Bronchial epithelial cell (primary cell): ENCODE data around the gene FLYWCH1. TPM values are rescaled to one million over a fixed set of nuclear protein-coding genes. Genes with fewer than 3 reads are reported as not detected.
"Not testable (repeated sequence)": the region's sequence is repeated elsewhere in the genome, so short reads cannot be mapped to it uniquely, and the experiment has no call there.

Source experiments
- DNase-seq: peaks from one replicate; pipeline ENCODE4 v3.0.0-alpha.2; 2010; ENCODE audit warnings: low read depth
- FAIRE-seq: peaks from 2 replicates; lab custom pipeline; 2011; peaks lifted over from hg19 to GRCh38; lab: Jason Lieb, UNC
- H3K27me3 ChIP-seq: 2 replicates; pipeline ENCODE4 v1.5.1; 2011; ENCODE audit warnings: low read length; ENCODE audit not compliant: control insufficient read depth, insufficient read depth
- H3K36me3 ChIP-seq: 2 replicates; pipeline ENCODE4 v1.5.1; 2011; ENCODE audit warnings: low read length; ENCODE audit not compliant: control insufficient read depth, insufficient read depth
- H3K4me3 ChIP-seq: 2 replicates; pipeline ENCODE4 v1.5.1; 2011; ENCODE audit warnings: mild to moderate bottlenecking, low read depth, low read length, control low read depth
- CTCF ChIP-seq: IDR thresholded peaks from 2 replicates; pipeline ENCODE4 v1.5.1; 2011; ENCODE audit warnings: mild to moderate bottlenecking, moderate library complexity, low read length, control low read depth, inconsistent platforms; ENCODE audit not compliant: insufficient read depth, severe bottlenecking
- total RNA-seq: library from RNA; depleted of rRNA; stranded (reverse); fragments of >200 nt; gene quantifications from 2 replicates; pipeline ENCODE4 v1.2.1, GENCODE V29; 2014

Gene FLYWCH1
- total RNA-seq, 1 donor from 2014 or later, result 41.9 TPM

DNA sequence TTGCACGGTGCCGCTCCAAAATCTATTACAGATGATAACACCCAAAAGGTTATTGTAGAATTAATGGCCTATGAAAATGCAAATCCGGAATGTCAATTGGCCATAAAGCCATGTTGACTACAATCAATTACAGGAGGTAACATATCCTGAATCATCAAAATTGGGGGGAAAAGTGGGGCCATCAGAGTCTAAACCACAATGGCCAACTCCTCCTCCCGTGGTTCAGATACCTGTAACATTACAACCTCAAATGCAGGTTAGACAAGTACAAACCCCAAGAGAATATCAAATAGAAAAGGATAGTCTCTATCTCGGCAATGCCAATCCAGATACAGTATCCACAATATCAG lies 14.9 kb downstream of the FLYWCH1 start:
- TF ChIP-seq CTCF, result no peak
- H3K4me3 ChIP-seq, result no peak overlapping the region
- FAIRE-seq, result no peak
- peaks cover 24% of the 10 kb centered on the region for H3K36me3 ChIP-seq
- no peak for DNase-seq
- no peaks in the 10 kb centered on the region for H3K27me3 ChIP-seq

- peak; percentile 82 for DNase-seq
- no peak for FAIRE-seq
- no peaks in the 10 kb centered on the region for H3K27me3 ChIP-seq
- H3K4me3 ChIP-seq, result no peak overlapping the region
- peaks cover 24% of the 10 kb centered on the region for H3K36me3 ChIP-seq
- TF ChIP-seq CTCF, result peak; percentile 86
These were observed 15.4 kb downstream of the FLYWCH1 start for GRCh38 chr16:2927010-2927646.

GRCh38 chr16:2928151-2928550 lies 16.4 kb downstream of the FLYWCH1 start:
- not testable (repeated sequence) for FAIRE-seq, H3K27me3 ChIP-seq
- H3K36me3 ChIP-seq, result peaks cover 24% of the 10 kb centered on the region

GRCh38 chr16:2928796-2929195 lies 17.1 kb downstream of the FLYWCH1 start:
- Histone ChIP-seq H3K36me3 (peaks cover 27% of the 10 kb centered on the region), H3K27me3 (no peaks in the 10 kb centered on the region), H3K4me3 (no peak overlapping the region)
- no peak for DNase-seq
- FAIRE-seq, result no peak
- TF ChIP-seq CTCF, result no peak

More at GRCh38 chr16:2928151-2928550, 16.4 kb downstream of the FLYWCH1 start:
- not testable (repeated sequence) for DNase-seq, H3K4me3 ChIP-seq

- Histone ChIP-seq H3K4me3 (no peak overlapping the region), H3K36me3 (peaks cover 31% of the 10 kb centered on the region), H3K27me3 (no peaks in the 10 kb centered on the region)
- DNase-seq (no peak), FAIRE-seq (no peak)
- TF ChIP-seq CTCF, result no peak
These were observed 18.0 kb downstream of the FLYWCH1 start for GRCh38 chr16:2929693-2930092.

DNA sequence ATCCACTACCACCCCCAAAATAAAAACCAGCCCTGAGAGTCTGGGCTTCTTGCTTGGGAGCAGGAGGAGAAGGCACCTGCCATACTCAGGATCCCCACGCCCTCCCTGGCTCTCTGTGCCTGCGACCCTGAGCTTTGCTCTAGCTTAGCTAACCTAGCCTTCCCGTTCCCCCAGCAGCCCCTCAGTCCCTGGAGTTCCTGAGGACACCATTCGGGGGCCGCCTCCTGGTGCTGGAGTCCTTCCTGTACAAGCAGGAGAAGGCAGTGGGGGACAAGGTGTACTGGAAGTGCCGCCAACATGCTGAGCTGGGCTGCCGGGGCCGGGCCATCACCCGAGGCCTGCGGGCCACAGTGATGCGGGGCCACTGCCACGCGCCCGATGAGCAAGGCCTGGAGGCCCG lies 18.5 kb downstream of the FLYWCH1 start:
- no peak for FAIRE-seq
- peaks cover 33% of the 10 kb centered on the region for H3K36me3 ChIP-seq

GRCh38 chr16:2931231-2931914 lies 19.6 kb downstream of the FLYWCH1 start:
- DNase-seq, FAIRE-seq, H3K27me3 ChIP-seq, H3K4me3 ChIP-seq: not testable (repeated sequence)
- H3K36me3 ChIP-seq, result peaks cover 35% of the 10 kb centered on the region

More for the DNA sequence above, 18.5 kb downstream of the FLYWCH1 start:
- TF ChIP-seq CTCF, result no peak
- Histone ChIP-seq H3K4me3 (no peak overlapping the region), H3K27me3 (no peaks in the 10 kb centered on the region)
- no peak for DNase-seq
